Raji (cell line): ENCODE data around the gene SUCLA2.

Experiments used
- POLR2A ChIP-seq: IDR thresholded peaks from 2 replicates; pipeline ENCODE4 v1.6.1; 2011; ENCODE audit warnings: low read depth, low read length, control low read depth; ENCODE audit not compliant: insufficient read depth

Gene SUCLA2

GRCh38 chr13:47896111-47896510, 105.0 kb downstream of the SUCLA2 start:
- no peak for TF ChIP-seq POLR2A

- TF ChIP-seq POLR2A: no peak
These were observed 107.5 kb downstream of the SUCLA2 start for GRCh38 chr13:47893527-47893926.
